DOHH2 (cell line): ENCODE data around the gene SLC19A1.

Source experiments
- EZH2phosphoT487 ChIP-seq: fragments of 200-600 bp; sonication (generic); IDR thresholded peaks from 2 replicates; pipeline ENCODE4 v1.6.1; 2017; ENCODE audit warnings: borderline replicate concordance, mild to moderate bottlenecking, antibody characterized with exemption, low read length, moderate library complexity, mixed read lengths
- TF ChIP-seq, protein P1 (sequence below): fragments of 200-600 bp; sonication (generic); IDR thresholded peaks from one replicate; pipeline ENCODE4 v1.5.1; 2014; ENCODE audit warnings: antibody characterized with exemption, mild to moderate bottlenecking, low read depth, low read length; ENCODE audit not compliant: poor library complexity, severe bottlenecking

- no peak for TF ChIP-seq EZH2phosphoT487
- TF ChIP-seq, protein P1, sequence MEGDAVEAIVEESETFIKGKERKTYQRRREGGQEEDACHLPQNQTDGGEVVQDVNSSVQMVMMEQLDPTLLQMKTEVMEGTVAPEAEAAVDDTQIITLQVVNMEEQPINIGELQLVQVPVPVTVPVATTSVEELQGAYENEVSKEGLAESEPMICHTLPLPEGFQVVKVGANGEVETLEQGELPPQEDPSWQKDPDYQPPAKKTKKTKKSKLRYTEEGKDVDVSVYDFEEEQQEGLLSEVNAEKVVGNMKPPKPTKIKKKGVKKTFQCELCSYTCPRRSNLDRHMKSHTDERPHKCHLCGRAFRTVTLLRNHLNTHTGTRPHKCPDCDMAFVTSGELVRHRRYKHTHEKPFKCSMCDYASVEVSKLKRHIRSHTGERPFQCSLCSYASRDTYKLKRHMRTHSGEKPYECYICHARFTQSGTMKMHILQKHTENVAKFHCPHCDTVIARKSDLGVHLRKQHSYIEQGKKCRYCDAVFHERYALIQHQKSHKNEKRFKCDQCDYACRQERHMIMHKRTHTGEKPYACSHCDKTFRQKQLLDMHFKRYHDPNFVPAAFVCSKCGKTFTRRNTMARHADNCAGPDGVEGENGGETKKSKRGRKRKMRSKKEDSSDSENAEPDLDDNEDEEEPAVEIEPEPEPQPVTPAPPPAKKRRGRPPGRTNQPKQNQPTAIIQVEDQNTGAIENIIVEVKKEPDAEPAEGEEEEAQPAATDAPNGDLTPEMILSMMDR, result no peak
Measured at GRCh38 chr21:45590246-45590725, 48.0 kb upstream of the SLC19A1 start.
